Hepatocyte (in vitro differentiated cells): Measurements from ENCODE around the gene NHLH1.
A peak's percentile ranks its signal among the peaks of the same experiment; 100 is the strongest.

ENCODE experiments used
- EZH2 ChIP-seq: fragments of 200-600 bp; sonication (generic); IDR thresholded peaks from 2 replicates; pipeline ENCODE4 v1.6.1; 2016; ENCODE audit warnings: antibody characterized with exemption, mild to moderate bottlenecking, borderline replicate concordance
- EZH2phosphoT487 ChIP-seq: fragments of 200-600 bp; sonication (generic); IDR thresholded peaks from one replicate; pipeline ENCODE4 v1.6.1; 2018; ENCODE audit warnings: antibody characterized with exemption, mild to moderate bottlenecking, low read depth, moderate library complexity; ENCODE audit not compliant: unreplicated experiment, severe bottlenecking
- TF ChIP-seq, protein P1 (sequence below): fragments of 200-600 bp; sonication (generic); IDR thresholded peaks from 2 replicates; pipeline ENCODE4 v1.5.1; 2016; ENCODE audit warnings: antibody characterized with exemption, mild to moderate bottlenecking; ENCODE audit not compliant: poor library complexity

DNA sequence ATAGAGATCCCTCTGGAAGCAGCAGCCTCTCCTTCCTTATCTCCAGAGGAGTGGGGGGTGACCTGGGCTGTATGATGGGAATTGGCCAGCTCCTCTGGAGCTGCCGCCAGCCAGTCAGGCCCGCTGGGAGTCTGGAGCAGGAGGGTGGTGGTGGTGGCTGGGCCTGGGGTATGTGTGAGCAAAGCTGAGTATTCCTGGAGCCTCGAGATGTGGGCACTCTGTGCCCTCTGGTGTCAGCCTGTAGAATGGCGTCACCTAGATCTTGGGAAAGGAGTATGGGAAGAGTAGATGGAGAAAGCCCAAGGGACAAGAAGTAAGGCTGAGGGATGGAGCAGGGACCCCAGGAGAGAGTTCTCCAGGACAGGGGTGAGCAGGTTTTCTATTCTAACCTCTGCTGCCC lies 49.5 kb downstream of the NHLH1 start:
- TF ChIP-seq, protein P1, sequence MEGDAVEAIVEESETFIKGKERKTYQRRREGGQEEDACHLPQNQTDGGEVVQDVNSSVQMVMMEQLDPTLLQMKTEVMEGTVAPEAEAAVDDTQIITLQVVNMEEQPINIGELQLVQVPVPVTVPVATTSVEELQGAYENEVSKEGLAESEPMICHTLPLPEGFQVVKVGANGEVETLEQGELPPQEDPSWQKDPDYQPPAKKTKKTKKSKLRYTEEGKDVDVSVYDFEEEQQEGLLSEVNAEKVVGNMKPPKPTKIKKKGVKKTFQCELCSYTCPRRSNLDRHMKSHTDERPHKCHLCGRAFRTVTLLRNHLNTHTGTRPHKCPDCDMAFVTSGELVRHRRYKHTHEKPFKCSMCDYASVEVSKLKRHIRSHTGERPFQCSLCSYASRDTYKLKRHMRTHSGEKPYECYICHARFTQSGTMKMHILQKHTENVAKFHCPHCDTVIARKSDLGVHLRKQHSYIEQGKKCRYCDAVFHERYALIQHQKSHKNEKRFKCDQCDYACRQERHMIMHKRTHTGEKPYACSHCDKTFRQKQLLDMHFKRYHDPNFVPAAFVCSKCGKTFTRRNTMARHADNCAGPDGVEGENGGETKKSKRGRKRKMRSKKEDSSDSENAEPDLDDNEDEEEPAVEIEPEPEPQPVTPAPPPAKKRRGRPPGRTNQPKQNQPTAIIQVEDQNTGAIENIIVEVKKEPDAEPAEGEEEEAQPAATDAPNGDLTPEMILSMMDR = peak; percentile 45
- TF ChIP-seq EZH2 (no peak), EZH2phosphoT487 (no peak)
